COLO668 (cell line): ENCODE measurements around the gene MBOAT1.
A peak's percentile ranks its signal among the peaks of the same experiment; 100 is the strongest.
"Not testable (repeated sequence)": the region's sequence is repeated elsewhere in the genome, so short reads cannot be mapped to it uniquely, and the experiment has no call there.

Experiments used
- DNase-seq: peaks from one replicate; lab custom pipeline; 2025; ENCODE audit not compliant: unreplicated experiment; lab: John Stamatoyannopoulos, UW

MBOAT1 gene

GRCh38 chr6:20142866-20143265 lies 69.4 kb downstream of the MBOAT1 start:
- no peak for DNase-seq

GRCh38 chr6:20141931-20142330 lies 70.3 kb downstream of the MBOAT1 start:
- no peak for DNase-seq

- not testable (repeated sequence) for DNase-seq
These were observed 72.9 kb downstream of the MBOAT1 start for GRCh38 chr6:20139127-20139963.

GRCh38 chr6:20137837-20138236 lies 74.4 kb downstream of the MBOAT1 start:
- DNase-seq, result no peak

GRCh38 chr6:20137240-20137639 lies 75.0 kb downstream of the MBOAT1 start:
- no peak for DNase-seq

GRCh38 chr6:20135677-20136268 lies 76.5 kb downstream of the MBOAT1 start:
- no peak for DNase-seq

GRCh38 chr6:20134613-20135012 lies 77.7 kb downstream of the MBOAT1 start:
- no peak for DNase-seq

GRCh38 chr6:20129290-20130088 lies 82.8 kb downstream of the MBOAT1 start:
- no peak for DNase-seq

- no peak for DNase-seq
These were observed 84.3 kb downstream of the MBOAT1 start for GRCh38 chr6:20128018-20128417.

GRCh38 chr6:20126789-20127653 lies 85.2 kb downstream of the MBOAT1 start:
- DNase-seq, result peak; percentile 81

GRCh38 chr6:20126102-20126752 lies 86.0 kb downstream of the MBOAT1 start:
- DNase-seq, result no peak

- DNase-seq, result no peak
These were observed 87.7 kb downstream of the MBOAT1 start for GRCh38 chr6:20124545-20124944.

- DNase-seq, result no peak
These were observed 92.8 kb downstream of the MBOAT1 start for GRCh38 chr6:20119485-20119884.

GRCh38 chr6:20118892-20119291 lies 93.4 kb downstream of the MBOAT1 start:
- DNase-seq, result no peak

- DNase-seq, result peak; percentile 27
These were observed 94.8 kb downstream of the MBOAT1 start for GRCh38 chr6:20117474-20117873.

- DNase-seq, result no peak
These were observed 95.5 kb downstream of the MBOAT1 start for GRCh38 chr6:20116792-20117191.

GRCh38 chr6:20115246-20115980 lies 96.9 kb downstream of the MBOAT1 start:
- no peak for DNase-seq

GRCh38 chr6:20113649-20114224 lies 98.5 kb downstream of the MBOAT1 start:
- DNase-seq, result no peak

- no peak for DNase-seq
These were observed 99.4 kb downstream of the MBOAT1 start for GRCh38 chr6:20112841-20113240.
